Lower leg skin (tissue), 4 donors: ENCODE results near the gene CPEB2. TPM values are rescaled to one million over a fixed set of nuclear protein-coding genes. Genes with fewer than 3 reads are reported as not detected.

ENCODE experiments used
- DNase-seq, 2 donors: peaks; one replicate each; pipeline ENCODE4 v3.0.0-alpha.2; 2019; ENCODE audit warnings: low spot score in 2 of 2
- H3K4me3 ChIP-seq: fragments of 200-600 bp; sonication (generic); 2 replicates; pipeline ENCODE4 v1.5.1; 2017; ENCODE audit warnings: mild to moderate bottlenecking, low read depth; ENCODE audit not compliant: poor library complexity, severe bottlenecking
- CTCF ChIP-seq, 3 donors: fragments of 450-650 bp; IDR thresholded peaks; one replicate each; pipeline ENCODE4 v1.5.1; 2016; ENCODE audit warnings: antibody characterized with exemption in 3 of 3, mild to moderate bottlenecking in 3 of 3, moderate library complexity in 2 of 3
- POLR2A ChIP-seq, 2 donors: fragments of 450-650 bp; IDR thresholded peaks; one replicate each; pipeline ENCODE4 v1.6.1; 2016 to 2017; ENCODE audit warnings: antibody characterized with exemption in 2 of 2, mild to moderate bottlenecking in 1 of 2, moderate library complexity in 1 of 2
- WGBS, 2 donors: methylation state at CpG; one replicate each; pipeline ENCODE4 v1.1.5; 2018; 5-methylcytosine and 5-hydroxymethylcytosine counted together
- intact Hi-C: fragments of 100-400 bp; cut with DNase I; formaldehyde crosslinking; loops from one replicate; pipeline ENCODE4 v1.15.0; 2023; ENCODE audit warnings: low total_unique reads
- total RNA-seq, 4 donors: library from RNA; depleted of rRNA; stranded (reverse); fragments of >200 nt; gene quantifications; one replicate each; pipeline ENCODE4 v1.1.0, GENCODE V29; 2016

Gene CPEB2
- total RNA-seq, 4 donors from 2014 or later = 45.3 to 61.1 (median 52.8) TPM

- TF ChIP-seq POLR2A (IDR thresholded peaks at IDR 0.05) (no peak), CTCF (IDR thresholded peaks at IDR 0.05) (no peak)
- intact Hi-C loops = no loop called here
- 94% methylated on average over 7 of the region's 7 CpGs for WGBS, 2 donors
- DNase-seq = no peak
- no peak overlapping the region for H3K4me3 ChIP-seq
These were observed 63.9 kb downstream of the CPEB2 start for GRCh38 chr4:15066140-15066539.

GRCh38 chr4:15068298-15068697 lies 66.0 kb downstream of the CPEB2 start:
- TF ChIP-seq POLR2A (IDR thresholded peaks at IDR 0.05) = no peak
- TF ChIP-seq CTCF (IDR thresholded peaks at IDR 0.05) = no peak
- WGBS, 2 donors = 98 to 99% methylated on average over 1 of the region's 1 CpG
- intact Hi-C loops = no loop called here
- no peak overlapping the region for H3K4me3 ChIP-seq
- no peak for DNase-seq

GRCh38 chr4:15075875-15076274 lies 73.6 kb downstream of the CPEB2 start:
- intact Hi-C loops = loop anchor here (5.0 kb wide), 1 partner anchor 1429 kb away; no protein-coding TSS in a partner anchor

GRCh38 chr4:15077969-15078368 lies 75.7 kb downstream of the CPEB2 start:
- no peak overlapping the region for H3K4me3 ChIP-seq
- intact Hi-C loops = loop anchor here (5.0 kb wide), 1 partner anchor 1431 kb away; no protein-coding TSS in a partner anchor
- WGBS, 2 donors = 83 to 84% methylated on average over 2 of the region's 2 CpGs
- TF ChIP-seq CTCF (IDR thresholded peaks at IDR 0.05) (no peak), POLR2A (IDR thresholded peaks at IDR 0.05) (no peak)
- DNase-seq = no peak

More at GRCh38 chr4:15075875-15076274, 73.6 kb downstream of the CPEB2 start:
- no peak for DNase-seq
- TF ChIP-seq CTCF (IDR thresholded peaks at IDR 0.05) (no peak), POLR2A (IDR thresholded peaks at IDR 0.05) (no peak)
- no peak overlapping the region for H3K4me3 ChIP-seq

- DNase-seq = no peak
- WGBS, 2 donors = 75 to 80% methylated on average over 8 of the region's 8 CpGs
- intact Hi-C loops = loop anchor here (5.0 kb wide), 1 partner anchor 1432 kb away; no protein-coding TSS in a partner anchor
- TF ChIP-seq POLR2A (IDR thresholded peaks at IDR 0.05) = no peak
- TF ChIP-seq CTCF (IDR thresholded peaks at IDR 0.05) = no peak
- H3K4me3 ChIP-seq = no peak overlapping the region
These were observed 76.7 kb downstream of the CPEB2 start for GRCh38 chr4:15078682-15079642.
